ENCODE measurements around the gene MTFMT. TPM values are rescaled to one million over a fixed set of nuclear protein-coding genes. Genes with fewer than 3 reads are reported as not detected.

Gene MTFMT
- total RNA-seq, 1 donor from 2014 or later, result 18.8 TPM

DNA sequence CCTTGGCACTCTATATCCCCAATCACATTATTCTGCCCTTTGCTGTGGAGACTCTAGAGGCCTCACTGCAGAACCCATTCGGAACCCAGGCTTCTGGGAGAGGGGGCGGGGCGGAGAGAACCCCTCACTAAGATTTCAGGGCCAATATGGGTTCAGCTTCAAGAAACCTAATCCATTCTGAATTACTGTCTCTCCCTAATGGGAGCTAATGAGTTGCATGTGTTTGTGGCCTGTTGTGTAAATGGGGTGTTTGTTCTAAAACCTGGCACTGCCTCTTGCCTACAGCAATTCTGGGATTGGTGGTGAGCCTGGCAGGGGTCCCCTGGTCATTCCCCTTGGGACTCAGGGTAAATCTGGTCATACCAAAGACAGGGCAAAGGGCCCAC lies 39.0 kb upstream of the MTFMT start:
- Mint-ChIP-seq H3K27ac (ENCODE audit: unreplicated experiment) (no peak overlapping the region), H3K4me1 (peaks cover 27% of the 10 kb centered on the region), H3K27me3 (ENCODE audit: low read depth) (peaks cover 35% of the 10 kb centered on the region), H3K4me3 (peak overlapping the region; percentile 78), H3K9me3 (no peaks in the 10 kb centered on the region), H3K36me3 (ENCODE audit: low read depth) (no peaks in the 10 kb centered on the region)
- TF ChIP-seq CTCF (conservative IDR thresholded peaks at IDR 0.05), result no peak
- DNase-seq (ENCODE audit: low read depth, low spot score), result no peak

GRCh38 chr15:65067645-65068402 lies 38.4 kb upstream of the MTFMT start, which contains the start of gene RASL12:
Gene RASL12, minus strand, starts transcription at chr15:65067991. Its CDS starts 156 bp downstream, at chr15:65067835.
- no peak for TF ChIP-seq CTCF (conservative IDR thresholded peaks at IDR 0.05)
- peak within 1 kb of the TSS; percentile 80 for H3K4me3 Mint-ChIP-seq
- H3K27ac Mint-ChIP-seq (ENCODE audit: unreplicated experiment), result peak within 1 kb of the TSS; percentile 57
- no peaks in the 10 kb centered on the region for H3K9me3 Mint-ChIP-seq
- H3K4me1 Mint-ChIP-seq, result peaks cover 27% of the 10 kb centered on the region
- DNase-seq (ENCODE audit: low read depth, low spot score), result no peak
- H3K27me3 Mint-ChIP-seq (ENCODE audit: low read depth), result peaks cover 35% of the 10 kb centered on the region
- H3K36me3 Mint-ChIP-seq (ENCODE audit: low read depth), result no peaks in the 10 kb centered on the region

- TF ChIP-seq CTCF (conservative IDR thresholded peaks at IDR 0.05), result no peak
- no peaks in the 10 kb centered on the region for H3K9me3 Mint-ChIP-seq
- no peak for DNase-seq (ENCODE audit: low read depth, low spot score)
- H3K4me3 Mint-ChIP-seq, result peak overlapping the region; percentile 80
- H3K27ac Mint-ChIP-seq (ENCODE audit: unreplicated experiment), result peak overlapping the region; percentile 57
- H3K4me1 Mint-ChIP-seq, result peaks cover 27% of the 10 kb centered on the region
- no peaks in the 10 kb centered on the region for H3K36me3 Mint-ChIP-seq (ENCODE audit: low read depth)
- peaks cover 35% of the 10 kb centered on the region for H3K27me3 Mint-ChIP-seq (ENCODE audit: low read depth)
Measured at GRCh38 chr15:65067317-65067644, 37.8 kb upstream of the MTFMT start.

DNA sequence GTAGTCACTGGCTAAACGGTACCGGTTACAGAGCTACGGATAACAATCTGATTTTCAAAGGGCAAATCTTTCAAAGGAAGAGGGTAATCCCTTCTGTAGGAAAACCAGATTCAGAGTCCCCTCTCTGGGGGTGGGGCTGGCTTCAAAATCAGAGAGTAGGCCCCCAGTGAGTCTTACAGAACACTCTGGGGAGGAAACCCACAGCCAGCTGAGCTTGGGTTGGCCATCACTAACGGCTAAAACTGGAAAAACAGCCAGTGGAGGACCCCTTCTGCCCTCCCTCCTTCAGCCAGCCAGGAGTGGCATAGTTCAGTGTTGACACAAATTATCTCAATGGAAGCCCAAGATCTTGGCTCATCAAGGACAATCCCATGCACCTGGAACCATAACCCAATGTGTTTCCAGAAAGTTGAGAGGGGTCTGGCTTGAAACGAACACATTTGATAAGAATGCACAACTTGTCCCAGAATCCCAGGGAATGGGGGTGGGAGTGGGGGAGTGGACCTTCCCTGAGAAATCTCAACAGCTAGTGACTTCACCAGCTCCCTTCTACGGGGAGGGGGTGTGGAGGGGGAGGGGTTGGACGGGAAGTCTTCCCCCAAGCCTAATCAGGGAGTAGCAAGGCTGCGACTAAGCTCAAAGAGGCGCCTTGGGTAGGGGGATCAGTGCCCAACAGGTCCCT lies 37.3 kb upstream of the MTFMT start:
- no peak for TF ChIP-seq CTCF (conservative IDR thresholded peaks at IDR 0.05)
- no peak for DNase-seq (ENCODE audit: low read depth, low spot score)
- Mint-ChIP-seq H3K4me1 (peaks cover 23% of the 10 kb centered on the region), H3K27me3 (ENCODE audit: low read depth) (peaks cover 35% of the 10 kb centered on the region), H3K27ac (ENCODE audit: unreplicated experiment) (peak overlapping the region; percentile 57), H3K9me3 (no peaks in the 10 kb centered on the region), H3K4me3 (peak overlapping the region; percentile 80), H3K36me3 (ENCODE audit: low read depth) (no peaks in the 10 kb centered on the region)

- no peak overlapping the region for H3K27ac Mint-ChIP-seq (ENCODE audit: unreplicated experiment)
- H3K9me3 Mint-ChIP-seq, result no peaks in the 10 kb centered on the region
- H3K27me3 Mint-ChIP-seq (ENCODE audit: low read depth), result peaks cover 35% of the 10 kb centered on the region
- peaks cover 23% of the 10 kb centered on the region for H3K4me1 Mint-ChIP-seq
- DNase-seq (ENCODE audit: low read depth, low spot score), result no peak
- peak overlapping the region; percentile 80 for H3K4me3 Mint-ChIP-seq
- no peaks in the 10 kb centered on the region for H3K36me3 Mint-ChIP-seq (ENCODE audit: low read depth)
- no peak for TF ChIP-seq CTCF (conservative IDR thresholded peaks at IDR 0.05)
Measured at GRCh38 chr15:65066001-65066634, 36.7 kb upstream of the MTFMT start.
